Measurements from ENCODE around the gene LPCAT3.

LPCAT3 gene

GRCh38 chr12:6961695-6962284 lies 56.5 kb downstream of the LPCAT3 start:
- DNase-seq (ENCODE audit: low read depth, low spot score): peak; percentile 79
- TF ChIP-seq, protein P1, sequence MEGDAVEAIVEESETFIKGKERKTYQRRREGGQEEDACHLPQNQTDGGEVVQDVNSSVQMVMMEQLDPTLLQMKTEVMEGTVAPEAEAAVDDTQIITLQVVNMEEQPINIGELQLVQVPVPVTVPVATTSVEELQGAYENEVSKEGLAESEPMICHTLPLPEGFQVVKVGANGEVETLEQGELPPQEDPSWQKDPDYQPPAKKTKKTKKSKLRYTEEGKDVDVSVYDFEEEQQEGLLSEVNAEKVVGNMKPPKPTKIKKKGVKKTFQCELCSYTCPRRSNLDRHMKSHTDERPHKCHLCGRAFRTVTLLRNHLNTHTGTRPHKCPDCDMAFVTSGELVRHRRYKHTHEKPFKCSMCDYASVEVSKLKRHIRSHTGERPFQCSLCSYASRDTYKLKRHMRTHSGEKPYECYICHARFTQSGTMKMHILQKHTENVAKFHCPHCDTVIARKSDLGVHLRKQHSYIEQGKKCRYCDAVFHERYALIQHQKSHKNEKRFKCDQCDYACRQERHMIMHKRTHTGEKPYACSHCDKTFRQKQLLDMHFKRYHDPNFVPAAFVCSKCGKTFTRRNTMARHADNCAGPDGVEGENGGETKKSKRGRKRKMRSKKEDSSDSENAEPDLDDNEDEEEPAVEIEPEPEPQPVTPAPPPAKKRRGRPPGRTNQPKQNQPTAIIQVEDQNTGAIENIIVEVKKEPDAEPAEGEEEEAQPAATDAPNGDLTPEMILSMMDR (IDR thresholded peaks at IDR 0.05; ENCODE audit: low read depth, low read length): peak; percentile 72
- no peak overlapping the region for H3K4me3 ChIP-seq (ENCODE audit: low read depth, low read length)
- in situ Hi-C loops (cut with HindIII; ENCODE audit: low sequenced_read_pairs): no loop called here

DNA sequence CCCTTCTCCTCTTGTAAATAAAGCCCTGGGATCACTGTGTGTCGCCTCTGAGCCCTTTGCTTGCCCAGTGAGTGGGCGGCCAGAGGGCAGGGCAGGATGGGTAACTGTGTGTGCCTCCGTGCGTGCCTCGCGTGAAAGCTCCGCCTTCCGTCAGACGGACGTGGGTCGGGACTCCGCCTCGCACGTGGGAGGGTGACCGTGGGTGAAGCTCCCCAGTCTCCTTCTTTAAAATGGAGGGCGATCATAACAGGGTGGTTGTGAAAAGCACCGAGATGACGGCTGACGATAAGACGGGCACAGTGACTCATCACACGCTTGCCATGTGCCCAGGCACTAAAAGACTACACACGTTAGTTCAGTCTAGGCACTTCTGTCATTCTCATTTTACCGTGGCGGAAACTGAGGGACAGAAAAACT lies 57.0 kb downstream of the LPCAT3 start:
- in situ Hi-C loops (cut with HindIII; ENCODE audit: low sequenced_read_pairs): no loop called here
- TF ChIP-seq, protein P1 (IDR thresholded peaks at IDR 0.05; ENCODE audit: low read depth, low read length): no peak
- H3K4me3 ChIP-seq (ENCODE audit: low read depth, low read length): no peak overlapping the region
- no peak for DNase-seq (ENCODE audit: low read depth, low spot score)

- TF ChIP-seq, protein P1 (IDR thresholded peaks at IDR 0.05; ENCODE audit: low read depth, low read length): peak; percentile 43
- in situ Hi-C loops (cut with HindIII; ENCODE audit: low sequenced_read_pairs): no loop called here
- DNase-seq (ENCODE audit: low read depth, low spot score): peak; percentile 28
- H3K4me3 ChIP-seq (ENCODE audit: low read depth, low read length): no peak overlapping the region
Observed at GRCh38 chr12:6960593-6961277, 57.5 kb downstream of the LPCAT3 start.

GRCh38 chr12:6959805-6960592 lies 58.3 kb downstream of the LPCAT3 start:
- in situ Hi-C loops (cut with HindIII; ENCODE audit: low sequenced_read_pairs): no loop called here
- TF ChIP-seq, protein P1 (IDR thresholded peaks at IDR 0.05; ENCODE audit: low read depth, low read length): no peak
- no peak for DNase-seq (ENCODE audit: low read depth, low spot score)
- no peak overlapping the region for H3K4me3 ChIP-seq (ENCODE audit: low read depth, low read length)

DNA sequence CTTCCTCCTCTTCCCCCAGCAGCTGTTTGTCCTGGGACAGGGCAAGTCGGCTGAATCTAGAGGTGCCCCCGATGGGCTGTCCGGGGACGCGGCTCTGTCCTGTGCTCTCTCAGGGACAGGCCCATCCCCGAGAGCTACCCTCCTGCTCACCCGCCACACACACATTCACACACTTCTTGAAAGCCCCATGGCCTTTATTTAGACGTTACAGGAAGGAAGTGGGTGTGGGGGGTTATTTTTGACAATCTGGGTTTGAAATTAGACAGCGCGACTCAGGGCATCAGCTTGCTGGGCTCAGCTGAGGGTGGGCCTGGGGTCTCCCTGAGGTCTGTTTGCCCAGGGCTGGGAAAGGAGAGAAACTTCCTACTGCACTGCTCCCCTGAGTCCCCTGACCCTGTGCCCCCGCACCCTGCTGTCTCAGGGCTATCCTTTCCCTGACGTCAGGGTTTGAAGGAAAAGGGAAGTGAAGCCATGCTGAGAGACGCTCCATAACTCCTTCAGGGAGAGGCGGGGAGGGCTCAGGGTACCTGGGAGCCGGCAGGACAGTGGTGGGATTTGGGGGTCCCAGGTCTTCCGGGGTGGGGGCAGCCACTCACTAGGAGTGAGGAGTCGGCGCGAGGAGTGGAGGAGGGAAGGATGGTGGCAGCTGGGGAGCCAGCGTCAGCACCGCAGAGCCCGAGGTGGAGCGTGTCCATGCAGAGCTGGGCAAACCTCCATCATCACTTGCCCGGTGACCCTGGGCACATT lies 59.0 kb downstream of the LPCAT3 start:
- TF ChIP-seq, protein P1 (IDR thresholded peaks at IDR 0.05; ENCODE audit: low read depth, low read length): no peak
- H3K4me3 ChIP-seq (ENCODE audit: low read depth, low read length): no peak overlapping the region
- in situ Hi-C loops (cut with HindIII; ENCODE audit: low sequenced_read_pairs): no loop called here
- DNase-seq (ENCODE audit: low read depth, low spot score): no peak

DNA sequence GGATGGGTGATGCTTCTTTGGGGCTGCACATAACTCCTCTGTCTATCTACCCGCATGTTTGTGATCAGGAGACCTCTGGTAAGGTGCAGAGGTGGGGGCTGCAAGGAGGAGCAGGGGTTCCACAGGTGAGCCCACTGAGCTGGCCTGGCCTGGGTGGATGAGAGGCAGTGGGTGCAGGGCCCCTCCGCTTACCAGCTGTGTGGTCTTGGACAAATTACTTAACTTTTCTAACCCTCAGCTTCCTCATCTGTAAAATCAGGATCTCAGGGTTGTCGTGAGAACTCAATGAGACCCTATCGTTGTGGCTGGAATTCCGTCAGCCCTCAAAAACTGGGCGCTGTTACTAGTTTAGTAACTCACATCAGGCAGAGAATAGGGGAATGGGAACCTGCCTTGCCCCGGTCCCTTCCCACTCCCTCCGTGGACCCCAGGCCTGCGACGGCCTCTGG lies 59.6 kb downstream of the LPCAT3 start:
- H3K4me3 ChIP-seq (ENCODE audit: low read depth, low read length): no peak overlapping the region
- DNase-seq (ENCODE audit: low read depth, low spot score): no peak
- in situ Hi-C loops (cut with HindIII; ENCODE audit: low sequenced_read_pairs): no loop called here
- TF ChIP-seq, protein P1 (IDR thresholded peaks at IDR 0.05; ENCODE audit: low read depth, low read length): no peak
